Measurements from ENCODE around the gene EGLN3.

The EGLN3 gene

GRCh38 chr14:33959692-33960151 lies 8.8 kb upstream of the EGLN3 start:
- DNase-seq, result no peak

- DNase-seq, result no peak
These were observed 7.8 kb upstream of the EGLN3 start for GRCh38 chr14:33958605-33959226.

- no peak for DNase-seq
These were observed 7.1 kb upstream of the EGLN3 start for GRCh38 chr14:33957993-33958392.

- DNase-seq, result no peak
These were observed 6.4 kb upstream of the EGLN3 start for GRCh38 chr14:33957299-33957698.

- no peak for DNase-seq
These were observed 5.8 kb upstream of the EGLN3 start for GRCh38 chr14:33956640-33957039.

- DNase-seq, result no peak
These were observed 3.2 kb upstream of the EGLN3 start for GRCh38 chr14:33954016-33954598.

- DNase-seq, result no peak
These were observed 1.7 kb upstream of the EGLN3 start for GRCh38 chr14:33952541-33952940.

- no peak for DNase-seq
These were observed 438 bp upstream of the EGLN3 start for GRCh38 chr14:33951183-33951840.

- DNase-seq, result no peak
These were observed 1.4 kb downstream of the EGLN3 start for GRCh38 chr14:33949411-33949893.

- DNase-seq, result no peak
These were observed 1.9 kb downstream of the EGLN3 start for GRCh38 chr14:33948869-33949408.

- DNase-seq, result no peak
These were observed 2.6 kb downstream of the EGLN3 start for GRCh38 chr14:33948145-33948868.

- DNase-seq, result no peak
These were observed 4.0 kb downstream of the EGLN3 start for GRCh38 chr14:33946679-33947476.

GRCh38 chr14:33945210-33946088 lies 5.4 kb downstream of the EGLN3 start:
- DNase-seq, result no peak

GRCh38 chr14:33943096-33943883 lies 7.6 kb downstream of the EGLN3 start:
- DNase-seq, result no peak

- no peak for DNase-seq
These were observed 9.2 kb downstream of the EGLN3 start for GRCh38 chr14:33941718-33942117.

- DNase-seq, result no peak
These were observed 10.3 kb downstream of the EGLN3 start for GRCh38 chr14:33940561-33941011.

GRCh38 chr14:33938131-33938949 lies 12.5 kb downstream of the EGLN3 start:
- no peak for DNase-seq

GRCh38 chr14:33936391-33936790 lies 14.5 kb downstream of the EGLN3 start:
- no peak for DNase-seq

- DNase-seq, result no peak
These were observed 15.9 kb downstream of the EGLN3 start for GRCh38 chr14:33934938-33935337.

Data from activated naive CD4-positive, alpha-beta T cell treated with anti-CD3 and anti-CD28 coated beads, Interleukin-2, amount 50 U/mL, for 16 hours (primary cell).